HG03575 (cell line): ENCODE results near the gene BSND.

Source experiments
- ATAC-seq: cut with Tn5 transposase; IDR thresholded peaks from one replicate; pipeline ENCODE4 v1.9.1; 2021; ENCODE audit not compliant: unreplicated experiment, insufficient number of reproducible peaks, low FRiP score; ENCODE audit errors: extremely low read depth

The BSND gene

DNA sequence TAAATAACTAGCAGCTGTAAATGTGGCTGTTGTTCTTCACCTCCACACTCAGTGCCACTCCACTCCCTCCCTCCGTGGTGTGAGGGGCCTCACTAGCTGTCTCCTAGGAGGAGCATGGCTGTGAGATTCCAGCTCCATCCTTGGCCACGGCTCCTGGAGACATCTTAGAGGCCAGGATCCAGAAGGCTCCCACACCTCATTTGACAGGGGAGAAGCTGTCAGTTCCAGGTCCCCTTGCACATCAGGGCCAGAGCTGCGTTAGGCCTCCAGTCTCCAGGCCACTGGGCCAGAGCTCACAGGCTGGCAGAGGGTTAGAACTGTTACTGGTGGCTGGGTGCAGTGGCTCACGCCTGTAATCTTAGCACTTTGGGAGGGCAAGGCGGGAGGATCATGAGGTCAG, 55.7 kb downstream of the BSND start:
- no peak for ATAC-seq

DNA sequence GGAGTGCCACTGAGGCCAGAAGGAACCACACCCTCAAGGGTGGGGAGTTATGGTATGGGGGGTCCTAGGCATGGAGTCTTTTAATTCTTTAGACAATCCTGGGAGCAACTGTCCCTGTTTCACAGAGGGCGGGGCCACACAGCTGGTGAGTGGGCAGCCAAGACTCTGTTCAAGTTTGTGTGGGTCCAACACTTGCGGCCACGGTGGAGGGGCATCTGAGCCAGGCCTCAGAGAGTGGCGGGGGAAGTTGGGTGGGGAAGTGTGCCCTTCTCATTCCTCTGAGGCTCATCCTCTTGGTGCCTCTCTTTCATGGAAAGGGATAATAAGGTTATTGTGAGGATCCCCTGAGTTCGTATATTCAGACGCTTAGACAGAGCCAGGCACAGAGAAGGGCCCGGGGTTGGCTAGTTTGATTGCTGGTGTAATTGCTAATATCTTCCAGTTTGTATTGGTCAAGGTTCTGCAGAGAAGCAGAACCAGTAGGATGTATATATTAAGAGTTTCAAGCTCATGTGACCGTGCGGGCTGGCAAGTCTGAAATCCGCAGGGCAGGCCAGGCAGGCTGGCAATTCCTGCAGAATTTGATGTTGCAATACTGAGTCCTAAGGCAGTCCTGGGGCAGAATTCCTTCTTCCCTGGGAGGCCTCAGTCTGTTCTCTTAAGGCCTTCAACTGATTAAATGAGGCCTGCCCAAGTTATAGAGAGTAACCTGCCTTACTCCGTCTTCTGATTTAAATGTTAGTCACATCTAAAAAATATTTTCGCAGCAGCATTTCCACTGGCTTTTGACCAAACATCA, 56.5 kb downstream of the BSND start:
- ATAC-seq: no peak

DNA sequence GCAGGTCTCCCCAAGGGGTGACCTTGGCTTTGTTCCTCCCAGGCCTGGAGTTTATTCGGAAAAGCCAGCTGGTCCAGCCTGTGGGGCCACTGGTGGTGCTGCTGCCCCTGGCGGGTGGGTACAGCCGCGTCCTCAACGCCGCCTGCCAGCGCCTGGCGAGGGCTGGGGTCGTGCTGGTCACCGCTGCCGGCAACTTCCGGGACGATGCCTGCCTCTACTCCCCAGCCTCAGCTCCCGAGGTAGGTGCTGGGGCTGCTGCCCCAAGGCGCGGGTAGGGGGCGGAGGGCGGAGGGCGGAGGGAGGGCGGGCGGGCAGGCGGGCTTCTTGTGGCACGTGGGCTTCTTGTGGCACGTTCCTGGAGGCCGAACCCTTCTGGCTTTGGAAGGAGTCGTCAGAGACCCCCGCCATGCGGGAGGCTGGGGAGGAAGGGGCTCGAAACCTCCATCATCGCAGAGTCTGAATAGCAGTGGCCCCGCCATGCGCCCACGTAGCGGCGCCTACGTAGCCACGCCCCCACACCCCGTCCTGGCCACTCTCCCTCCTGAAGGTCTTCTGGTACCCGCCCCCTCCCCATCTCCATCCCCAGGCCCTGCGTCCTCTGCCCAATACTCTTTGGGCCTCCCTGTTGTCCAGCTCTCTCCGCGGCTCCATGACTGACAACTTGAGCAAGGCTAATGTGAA, 57.4 kb downstream of the BSND start:
- ATAC-seq: no peak

DNA sequence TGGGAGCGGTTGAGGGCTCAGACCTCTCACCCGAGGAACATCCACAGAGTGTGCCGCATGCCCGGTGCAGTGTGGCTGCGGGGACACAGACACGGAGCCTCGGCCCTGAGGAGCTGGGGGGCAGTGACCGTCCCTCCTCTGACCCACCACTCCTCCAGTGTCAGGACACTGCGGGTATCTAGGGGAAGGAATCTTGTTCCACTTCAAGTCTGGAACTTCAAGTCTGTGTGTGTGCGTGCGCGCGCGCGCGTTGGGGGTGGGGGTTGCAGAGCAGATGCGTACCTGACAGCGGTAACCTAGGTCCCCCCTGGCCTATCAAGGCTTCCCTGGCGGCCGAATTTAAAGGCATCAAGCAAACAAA, 57.9 kb downstream of the BSND start:
- ATAC-seq: no peak

DNA sequence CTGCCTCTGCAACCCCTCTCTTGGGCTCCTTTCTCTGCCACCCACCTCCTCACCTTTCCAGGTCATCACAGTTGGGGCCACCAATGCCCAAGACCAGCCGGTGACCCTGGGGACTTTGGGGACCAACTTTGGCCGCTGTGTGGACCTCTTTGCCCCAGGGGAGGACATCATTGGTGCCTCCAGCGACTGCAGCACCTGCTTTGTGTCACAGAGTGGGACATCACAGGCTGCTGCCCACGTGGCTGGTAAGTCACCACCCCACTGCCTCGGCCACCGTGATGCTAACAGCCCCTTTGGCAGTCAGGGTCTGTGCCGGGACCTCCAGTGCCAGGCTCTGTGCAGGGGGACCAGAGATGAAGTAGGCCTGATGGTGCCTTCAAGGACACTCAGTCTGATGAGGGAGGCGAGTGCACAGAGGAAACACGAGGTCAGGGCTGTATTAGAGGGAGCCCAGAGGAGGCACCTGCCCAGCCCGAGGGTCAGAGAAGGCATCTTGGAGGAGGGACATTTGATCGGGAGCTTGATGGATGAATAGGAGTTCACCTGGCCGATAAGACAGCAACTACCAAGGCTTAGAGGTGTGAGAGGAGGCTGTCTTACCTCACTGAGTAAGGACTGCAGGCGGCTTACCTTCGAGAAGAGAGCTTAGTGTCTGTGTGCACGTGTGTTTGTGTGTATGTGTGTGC, 58.7 kb downstream of the BSND start:
- no peak for ATAC-seq

DNA sequence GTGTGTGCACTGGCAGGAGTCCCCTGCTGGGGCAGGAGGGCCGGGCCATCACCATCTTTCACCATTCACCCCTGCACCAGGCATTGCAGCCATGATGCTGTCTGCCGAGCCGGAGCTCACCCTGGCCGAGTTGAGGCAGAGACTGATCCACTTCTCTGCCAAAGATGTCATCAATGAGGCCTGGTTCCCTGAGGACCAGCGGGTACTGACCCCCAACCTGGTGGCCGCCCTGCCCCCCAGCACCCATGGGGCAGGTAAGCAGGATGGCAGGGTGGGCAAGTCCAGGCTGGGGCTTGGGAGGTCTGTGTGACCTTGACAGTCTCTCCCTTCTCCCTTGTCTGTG, 59.2 kb downstream of the BSND start:
- ATAC-seq: no peak

DNA sequence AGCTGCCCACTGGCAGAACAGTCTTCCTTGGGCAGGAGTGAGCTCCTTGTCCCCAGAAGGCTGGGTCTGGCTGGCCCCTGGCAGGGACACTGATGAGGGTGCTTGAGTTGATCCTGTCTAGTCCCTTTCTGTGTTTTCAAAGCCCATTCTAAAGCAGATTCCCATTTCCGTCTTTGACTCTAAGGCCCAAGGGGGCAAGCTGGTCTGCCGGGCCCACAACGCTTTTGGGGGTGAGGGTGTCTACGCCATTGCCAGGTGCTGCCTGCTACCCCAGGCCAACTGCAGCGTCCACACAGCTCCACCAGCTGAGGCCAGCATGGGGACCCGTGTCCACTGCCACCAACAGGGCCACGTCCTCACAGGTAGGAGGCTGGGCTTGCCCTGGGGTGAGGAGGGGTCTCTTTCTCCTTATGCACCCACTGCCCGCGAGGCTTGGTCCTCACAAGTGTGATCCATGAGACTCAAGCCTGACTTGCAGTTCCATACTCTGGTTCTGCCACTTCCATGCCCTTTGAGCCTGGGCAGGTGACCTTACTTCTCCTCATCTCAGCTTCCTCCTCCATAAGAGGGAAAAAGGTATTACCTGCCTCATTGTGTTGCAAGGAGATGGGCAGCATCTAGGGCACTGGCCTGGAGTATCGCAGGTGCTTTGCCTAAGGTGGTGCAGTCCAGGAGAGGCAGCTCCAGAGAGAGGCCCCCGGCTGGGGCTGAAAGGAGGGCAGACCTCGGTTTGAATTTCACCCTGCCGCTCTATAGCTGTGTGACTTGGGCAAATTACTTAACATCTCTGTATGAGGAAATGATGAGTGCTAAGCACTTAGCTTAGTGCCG, 60.8 kb downstream of the BSND start:
- ATAC-seq: no peak

DNA sequence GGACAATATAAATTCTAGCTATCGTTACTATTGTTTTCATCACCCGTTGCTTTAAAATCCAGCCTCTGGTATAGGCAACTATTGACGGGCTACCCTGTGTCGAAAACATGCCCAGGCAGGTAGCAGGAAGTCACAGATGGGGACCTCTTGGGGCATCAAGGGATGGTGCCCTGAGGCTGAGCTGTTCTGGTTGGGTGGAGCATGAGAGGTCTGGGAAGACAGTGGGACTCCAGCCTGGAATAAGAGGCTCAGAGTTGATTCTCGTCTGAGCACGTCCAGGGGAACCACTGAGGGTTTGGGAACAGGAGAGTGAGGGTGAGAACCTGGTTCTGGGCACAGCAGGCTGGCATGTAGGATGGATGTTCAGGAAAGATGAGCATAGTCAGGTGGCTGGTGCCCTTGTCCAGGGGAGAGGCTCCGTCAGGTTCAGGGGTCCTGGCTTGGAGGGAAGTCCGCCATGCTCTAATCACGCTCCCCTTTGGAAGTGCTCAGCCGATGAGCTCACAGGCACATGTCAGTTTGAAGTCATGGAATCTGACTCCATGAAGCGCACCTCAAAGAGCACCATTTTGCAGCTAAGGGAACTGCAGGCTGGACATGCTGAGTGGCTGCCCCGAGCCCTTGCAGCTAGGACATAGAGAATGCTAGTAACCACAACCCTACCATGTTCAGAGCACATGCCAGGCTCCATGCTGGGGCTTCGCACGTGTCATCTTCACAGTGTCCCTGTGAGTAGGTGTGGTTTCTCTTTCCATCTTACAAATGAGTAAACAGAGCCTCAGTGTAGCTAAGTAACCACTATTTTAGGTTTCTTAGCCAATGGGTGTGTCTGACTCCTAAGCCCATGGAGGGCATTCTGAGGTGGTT, 61.6 kb downstream of the BSND start:
- ATAC-seq: no peak

DNA sequence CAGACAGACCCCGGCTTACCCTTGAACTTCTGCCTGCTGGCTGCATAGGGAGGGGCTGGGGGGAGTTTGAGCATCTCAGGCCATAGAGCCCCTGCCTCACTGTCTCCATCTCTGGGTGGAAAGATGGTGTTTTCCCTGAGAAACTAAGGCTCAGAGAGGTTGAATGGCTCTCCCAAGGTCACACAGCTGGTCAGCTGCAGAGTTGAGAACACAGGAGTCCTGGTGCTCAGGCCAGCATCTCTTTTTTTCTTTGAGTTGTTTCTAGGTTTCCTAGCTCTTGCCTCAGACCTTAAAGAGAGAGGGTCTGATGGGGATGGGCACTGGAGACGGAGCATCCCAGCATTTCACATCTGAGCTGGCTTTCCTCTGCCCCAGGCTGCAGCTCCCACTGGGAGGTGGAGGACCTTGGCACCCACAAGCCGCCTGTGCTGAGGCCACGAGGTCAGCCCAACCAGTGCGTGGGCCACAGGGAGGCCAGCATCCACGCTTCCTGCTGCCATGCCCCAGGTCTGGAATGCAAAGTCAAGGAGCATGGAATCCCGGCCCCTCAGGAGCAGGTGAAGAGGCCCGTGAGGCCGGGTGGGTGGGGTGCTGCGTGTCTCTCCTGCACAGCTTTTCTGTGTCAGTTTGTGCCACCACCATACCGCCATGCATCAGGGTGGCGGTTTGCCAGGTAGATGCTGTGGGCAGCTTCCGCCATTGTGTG, 62.4 kb downstream of the BSND start:
- ATAC-seq: no peak
